Measurements from ENCODE around the gene NXNL1. TPM values are rescaled to one million over a fixed set of nuclear protein-coding genes. Genes with fewer than 3 reads are reported as not detected.

The NXNL1 gene
- total RNA-seq, 1 donor: not detected

- no peak for DNase-seq (ENCODE audit: low read depth)
- TF ChIP-seq CTCF (IDR thresholded peaks at IDR 0.05; ENCODE audit: insufficient read depth, low read depth, low read length): no peak
Observed at GRCh38 chr19:17491287-17491686, 30.6 kb upstream of the NXNL1 start.

GRCh38 chr19:17490411-17490810 lies 29.7 kb upstream of the NXNL1 start:
- TF ChIP-seq CTCF (IDR thresholded peaks at IDR 0.05; ENCODE audit: insufficient read depth, low read depth, low read length): no peak
- DNase-seq (ENCODE audit: low read depth): no peak
- no peak overlapping the region for H3K4me3 ChIP-seq (ENCODE audit: low read depth, low read length)

More at GRCh38 chr19:17491287-17491686, 30.6 kb upstream of the NXNL1 start:
- no peak overlapping the region for H3K4me3 ChIP-seq (ENCODE audit: low read depth, low read length)

GRCh38 chr19:17489392-17490030 lies 28.8 kb upstream of the NXNL1 start:
- DNase-seq (ENCODE audit: low read depth): no peak
- TF ChIP-seq CTCF (IDR thresholded peaks at IDR 0.05; ENCODE audit: insufficient read depth, low read depth, low read length): no peak
- no peak overlapping the region for H3K4me3 ChIP-seq (ENCODE audit: low read depth, low read length)

- no peak for TF ChIP-seq CTCF (IDR thresholded peaks at IDR 0.05; ENCODE audit: insufficient read depth, low read depth, low read length)
- no peak for DNase-seq (ENCODE audit: low read depth)
- H3K4me3 ChIP-seq (ENCODE audit: low read depth, low read length): no peak overlapping the region
Observed at GRCh38 chr19:17488593-17489391, 28.1 kb upstream of the NXNL1 start.

- DNase-seq (ENCODE audit: low read depth): no peak
Observed at GRCh38 chr19:17487284-17488121, 26.8 kb upstream of the NXNL1 start.

More at GRCh38 chr19:17487284-17488121, 26.8 kb upstream of the NXNL1 start:
- no peak overlapping the region for H3K4me3 ChIP-seq (ENCODE audit: low read depth, low read length)
- TF ChIP-seq CTCF (IDR thresholded peaks at IDR 0.05; ENCODE audit: insufficient read depth, low read depth, low read length): no peak
